ENCODE measurements around the gene KRTAP10-5.
"Not testable (repeated sequence)": the region's sequence is repeated elsewhere in the genome, so short reads cannot be mapped to it uniquely, and the experiment has no call there.

The KRTAP10-5 gene, protein sequence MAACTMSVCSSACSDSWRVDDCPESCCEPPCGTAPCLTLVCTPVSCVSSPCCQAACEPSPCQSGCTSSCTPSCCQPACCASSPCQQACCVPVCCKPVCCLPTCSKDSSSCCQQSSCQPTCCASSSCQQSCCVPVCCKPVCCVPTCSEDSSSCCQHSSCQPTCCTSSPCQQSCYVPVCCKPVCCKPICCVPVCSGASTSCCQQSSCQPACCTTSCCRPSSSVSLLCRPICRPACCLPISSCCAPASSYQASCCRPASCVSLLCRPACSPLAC

GRCh38 chr21:44580231-44580821, at the start of gene KRTAP10-5:
KRTAP10-5 (minus strand) TSS chr21:44580604; CDS start chr21:44580578, 26 bp downstream.
- not testable (repeated sequence) for DNase-seq (ENCODE audit: low spot score)

GRCh38 chr21:44628707-44629391, 48.4 kb upstream of the KRTAP10-5 start:
- no peak for DNase-seq (ENCODE audit: low spot score)

- DNase-seq (ENCODE audit: low spot score) = not testable (repeated sequence)
These were observed 47.4 kb upstream of the KRTAP10-5 start for GRCh38 chr21:44627831-44628233.

- DNase-seq (ENCODE audit: low spot score) = not testable (repeated sequence)
These were observed 46.9 kb upstream of the KRTAP10-5 start for GRCh38 chr21:44627181-44627822.

DNA sequence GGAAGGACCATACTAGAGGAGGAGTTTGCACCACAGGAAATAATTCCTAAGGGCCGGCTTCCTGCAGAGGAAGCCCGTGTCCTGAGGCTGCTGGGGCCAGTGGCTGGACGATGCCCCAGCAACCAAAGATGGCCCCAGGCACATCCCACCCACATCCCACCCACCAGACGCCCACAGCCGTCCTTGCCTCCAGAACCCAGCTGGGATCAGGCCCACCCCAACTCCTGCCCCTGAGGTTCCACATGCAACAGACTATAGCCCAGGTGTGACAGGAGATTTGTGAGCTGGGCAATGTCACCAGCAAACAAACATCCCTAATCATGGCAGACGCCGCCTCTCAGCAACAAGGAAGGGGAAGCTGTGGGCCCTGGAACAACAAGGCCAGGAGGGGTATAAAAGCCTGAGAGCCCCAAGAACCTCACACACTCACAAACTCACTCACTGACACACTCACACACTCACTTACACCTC, 46.3 kb upstream of the KRTAP10-5 start, which contains the start of gene KRTAP10-9:
Gene KRTAP10-9, plus strand, starts transcription at position 421 of the 471 bp plus-strand sequence. CDS start 79 bp downstream, outside the sequence.
- no peak for DNase-seq (ENCODE audit: low spot score)

- no peak for DNase-seq (ENCODE audit: low spot score)
These were observed 45.9 kb upstream of the KRTAP10-5 start for GRCh38 chr21:44626262-44626661.

GRCh38 chr21:44625756-44626155, 45.4 kb upstream of the KRTAP10-5 start:
- no peak for DNase-seq (ENCODE audit: low spot score)

- no peak for DNase-seq (ENCODE audit: low spot score)
These were observed 43.2 kb upstream of the KRTAP10-5 start for GRCh38 chr21:44623575-44623974.

DNA sequence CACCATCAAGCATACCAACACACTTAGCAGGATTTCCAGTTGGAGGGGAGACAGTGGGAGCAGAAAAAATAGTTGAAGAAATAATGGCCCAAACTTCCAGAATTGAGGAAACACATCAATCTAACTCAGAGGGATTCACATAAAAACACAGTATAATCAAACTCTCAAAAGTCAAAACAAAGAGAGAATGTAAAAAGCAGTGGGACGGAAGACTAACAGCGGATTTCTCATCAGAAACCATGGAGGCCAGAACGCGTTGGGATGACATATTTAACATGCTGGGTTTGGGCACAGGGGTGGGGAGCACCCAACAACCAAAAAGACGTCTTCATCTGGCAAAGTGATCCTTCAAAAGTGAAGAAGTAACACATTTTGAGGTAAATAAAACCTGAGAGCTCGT, 39.5 kb upstream of the KRTAP10-5 start:
- no peak for DNase-seq (ENCODE audit: low spot score)

DNA sequence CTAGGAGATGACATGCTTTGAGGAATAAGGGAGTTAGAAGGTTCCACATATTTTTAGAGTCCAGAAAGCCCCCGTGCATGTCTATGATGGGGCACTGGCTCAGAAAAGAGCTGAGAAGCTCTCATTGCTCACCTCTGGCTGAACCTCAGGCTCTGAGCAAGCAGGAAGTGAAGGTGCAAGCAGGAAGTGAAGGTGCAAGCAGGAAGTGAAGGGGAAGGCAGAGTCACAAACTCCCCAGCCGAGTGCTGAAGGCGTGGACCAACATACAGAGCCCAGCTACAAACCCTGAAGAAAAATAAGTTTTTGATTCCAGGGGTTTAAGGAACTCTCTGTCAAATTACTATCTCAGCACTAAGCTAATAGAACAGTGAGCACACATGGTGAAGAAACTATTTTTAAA, 38.5 kb upstream of the KRTAP10-5 start:
- DNase-seq (ENCODE audit: low spot score) = no peak

DNA sequence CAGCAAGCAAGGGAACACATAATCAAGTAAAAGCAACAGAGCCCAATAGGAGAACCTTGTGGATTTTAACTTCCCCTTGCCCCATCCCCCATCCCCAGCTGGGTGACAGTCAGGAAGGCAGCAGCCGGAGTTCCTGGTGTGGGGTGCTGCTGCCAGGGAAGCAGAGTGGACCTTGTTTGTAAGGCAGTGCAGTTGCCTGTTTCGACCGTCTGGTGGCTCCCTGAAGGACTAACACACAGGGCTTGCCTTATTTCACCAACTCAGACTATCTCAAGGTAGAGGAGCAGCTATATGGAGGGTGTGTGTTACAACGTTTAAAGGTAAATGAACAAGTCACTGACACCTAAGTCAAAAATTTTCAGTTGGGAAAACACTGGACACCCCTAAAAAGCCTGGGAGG, 38.1 kb upstream of the KRTAP10-5 start:
- no peak for DNase-seq (ENCODE audit: low spot score)

DNA sequence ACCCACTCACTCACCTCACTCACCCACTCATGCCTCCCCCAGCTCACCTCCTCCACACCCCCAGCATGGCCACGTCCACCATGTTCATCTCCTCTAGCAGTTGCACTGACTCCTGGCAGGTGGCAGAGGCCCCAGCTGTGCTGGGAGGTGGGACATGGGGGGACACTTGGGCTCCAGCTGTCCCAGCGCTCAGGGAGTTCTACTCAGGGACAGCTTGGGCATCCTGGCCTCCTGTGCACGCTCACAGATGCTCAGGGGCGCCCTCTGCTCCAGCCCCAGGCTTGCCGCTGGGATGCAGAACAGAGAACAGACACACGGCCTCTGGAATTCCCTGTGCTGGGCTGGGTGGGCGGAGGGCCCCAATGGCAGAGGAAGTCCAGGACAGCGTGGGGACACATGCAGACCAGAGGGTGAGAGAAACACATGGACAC, 36.7 kb upstream of the KRTAP10-5 start:
- no peak for DNase-seq (ENCODE audit: low spot score)

DNA sequence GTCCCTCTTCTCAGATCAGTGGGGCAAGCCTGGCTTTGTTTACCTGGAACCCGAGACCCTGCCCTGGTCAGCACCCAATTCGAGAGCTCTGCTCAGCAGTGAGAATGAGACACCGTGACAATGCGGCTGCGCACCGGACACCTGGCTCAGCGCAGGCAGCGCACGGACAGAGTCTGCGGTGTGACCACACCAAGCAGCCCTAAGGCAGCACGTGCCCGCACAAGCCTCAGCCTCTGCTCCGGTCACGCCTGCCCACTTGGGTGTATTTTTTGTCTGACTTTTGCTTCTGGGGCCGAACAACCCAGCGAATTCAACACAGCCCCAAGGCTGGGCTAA, 36.2 kb upstream of the KRTAP10-5 start:
- DNase-seq (ENCODE audit: low spot score) = no peak

DNA sequence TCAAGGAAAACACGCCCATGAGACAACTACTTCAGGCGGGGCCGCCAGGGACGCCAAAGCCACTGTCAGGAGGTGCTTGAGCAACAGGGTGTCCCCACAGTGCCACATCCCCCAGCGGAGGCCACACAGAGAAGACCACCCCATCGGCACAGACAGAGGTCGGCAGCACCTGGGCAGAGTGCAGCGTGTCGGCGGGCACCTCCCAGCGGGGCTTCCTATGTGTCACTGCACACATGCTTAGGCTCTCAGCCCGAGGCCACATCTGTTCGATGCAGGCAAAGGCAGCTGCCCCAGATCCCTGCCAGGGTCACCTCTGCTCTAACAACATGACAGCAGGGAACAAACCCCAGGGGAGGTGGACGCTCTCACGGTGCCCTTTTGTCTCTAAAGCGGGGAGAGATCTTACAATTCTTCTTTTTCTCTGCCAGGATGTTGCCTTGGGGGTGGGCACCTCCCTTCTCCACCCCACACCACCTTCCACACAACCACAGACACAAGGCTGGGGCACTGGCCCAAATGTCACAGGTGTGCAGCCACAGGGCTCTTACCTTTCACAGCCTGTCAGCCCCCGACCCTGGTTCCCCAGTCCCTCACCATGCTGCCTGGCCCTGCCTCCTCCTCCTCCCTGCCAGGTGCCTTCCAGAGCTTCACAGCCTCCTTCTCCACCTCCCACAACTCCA, 35.6 kb upstream of the KRTAP10-5 start:
- DNase-seq (ENCODE audit: low spot score) = no peak

GRCh38 chr21:44615466-44615865, 35.1 kb upstream of the KRTAP10-5 start:
- no peak for DNase-seq (ENCODE audit: low spot score)

DNA sequence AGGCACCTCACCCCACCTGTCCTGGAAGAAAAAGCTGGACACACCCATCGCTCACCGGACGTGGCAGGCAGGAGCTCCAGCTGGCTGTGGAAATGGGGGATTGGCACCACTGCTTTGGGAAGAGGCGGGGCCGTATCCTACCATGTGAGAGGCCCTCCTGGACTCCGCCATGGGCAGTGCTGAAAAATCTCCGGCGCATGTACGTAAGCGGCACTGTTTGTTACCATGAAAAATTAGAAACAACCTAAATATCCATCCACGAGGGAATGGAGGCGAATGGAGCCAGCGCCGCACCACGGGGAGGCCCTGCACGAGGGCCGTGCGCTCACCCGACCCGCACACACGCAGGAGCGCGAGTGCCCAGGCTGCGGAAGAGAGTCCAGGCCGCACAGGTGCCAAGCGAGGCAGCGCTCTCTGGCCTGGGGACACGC, 34.6 kb upstream of the KRTAP10-5 start:
- DNase-seq (ENCODE audit: low spot score) = no peak

DNA sequence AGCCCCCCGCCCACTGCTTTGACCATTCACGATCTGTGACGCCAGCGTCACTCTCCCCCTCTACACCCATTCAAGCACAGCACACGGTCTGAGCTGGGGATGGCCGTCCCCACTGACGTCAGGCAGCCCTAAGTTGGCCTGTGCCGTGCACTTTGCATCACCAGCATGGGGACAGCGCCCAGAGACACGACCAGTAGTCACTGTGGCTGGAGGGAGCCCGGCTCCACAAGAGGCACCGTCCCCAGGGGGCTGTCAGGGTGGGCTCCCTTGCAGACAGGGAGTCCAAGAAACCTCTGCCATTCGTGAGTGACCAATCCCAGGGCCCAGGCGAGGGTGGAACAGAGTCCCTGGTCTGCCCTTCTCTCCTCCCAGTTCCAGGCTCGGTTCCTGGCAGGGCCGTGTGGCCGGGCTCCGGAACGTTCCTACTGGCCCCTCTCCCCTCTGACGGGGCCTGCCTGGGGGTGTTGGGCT, 33.8 kb upstream of the KRTAP10-5 start:
- no peak for DNase-seq (ENCODE audit: low spot score)

DNA sequence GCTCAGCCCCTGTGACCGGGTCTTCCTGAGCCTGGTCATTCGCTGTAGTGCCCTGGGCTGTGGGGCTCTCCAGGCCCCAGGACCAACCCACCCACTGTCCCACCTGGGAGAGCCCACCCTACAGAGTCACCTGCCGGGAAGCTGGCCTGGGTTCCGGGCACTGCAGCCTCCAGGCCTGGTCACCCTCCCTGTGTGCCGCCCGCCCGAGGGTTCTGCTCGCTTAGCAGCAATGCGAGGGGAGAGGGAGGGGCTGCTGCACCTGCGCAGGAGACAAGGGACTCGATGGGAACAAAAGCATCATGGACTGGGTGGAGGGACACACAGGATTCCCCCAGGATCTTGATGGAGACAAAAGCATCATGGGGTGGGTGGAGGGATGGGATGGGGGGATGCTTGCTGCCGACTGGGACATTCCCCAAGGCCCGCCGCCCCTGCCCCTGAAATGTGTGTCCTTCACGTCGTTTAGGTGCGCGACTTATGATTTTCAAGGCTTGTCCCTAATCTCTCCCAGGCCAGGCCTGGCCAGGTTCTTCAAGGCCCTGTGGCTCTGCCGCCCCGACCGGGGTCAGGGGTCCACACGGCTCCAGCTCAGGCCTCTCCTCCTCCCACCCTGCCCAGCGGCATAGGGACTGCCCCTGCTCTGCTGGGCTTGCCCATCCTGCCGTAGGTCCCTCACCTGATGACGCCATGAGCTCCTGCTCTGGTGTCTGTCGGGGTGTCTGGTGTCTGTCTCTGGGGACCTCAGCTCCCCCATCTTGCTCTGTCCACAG, 33.2 kb upstream of the KRTAP10-5 start:
- DNase-seq (ENCODE audit: low spot score) = no peak

- no peak for DNase-seq (ENCODE audit: low spot score)
These were observed 32.3 kb upstream of the KRTAP10-5 start for GRCh38 chr21:44612669-44613229.

- DNase-seq (ENCODE audit: low spot score) = no peak
These were observed 31.7 kb upstream of the KRTAP10-5 start, which contains the start of gene KRTAP10-8 for GRCh38 chr21:44612029-44612486. KRTAP10-8 (plus strand) TSS chr21:44612079; CDS start chr21:44612101, 22 bp downstream.
